HG02763 (cell line): ENCODE data around the gene SLC31A2.
A peak's percentile ranks its signal among the peaks of the same experiment; 100 is the strongest.
"Not testable (repeated sequence)": the region's sequence is repeated elsewhere in the genome, so short reads cannot be mapped to it uniquely, and the experiment has no call there.

Source experiments
- ATAC-seq: cut with Tn5 transposase; IDR thresholded peaks from one replicate; pipeline ENCODE4 v1.9.1; 2021; ENCODE audit warnings: mild to moderate bottlenecking, moderate library complexity; ENCODE audit not compliant: unreplicated experiment

The SLC31A2 gene

GRCh38 chr9:113150670-113151611 is at the start of gene SLC31A2:
TSS of gene SLC31A2 (plus strand) at chr9:113151007. CDS start at chr9:113151075, 68 bp downstream.
- ATAC-seq: peak; percentile 92

GRCh38 chr9:113105345-113105744 is 45.5 kb upstream of the SLC31A2 start:
- ATAC-seq: not testable (repeated sequence)

- peak; percentile 46 for ATAC-seq
These were observed 39.5 kb upstream of the SLC31A2 start for GRCh38 chr9:113111065-113111951.

GRCh38 chr9:113112706-113113510 is 37.9 kb upstream of the SLC31A2 start:
- ATAC-seq: not testable (repeated sequence)

- not testable (repeated sequence) for ATAC-seq
These were observed 32.0 kb upstream of the SLC31A2 start for GRCh38 chr9:113118829-113119228.

- no peak for ATAC-seq
These were observed 25.3 kb upstream of the SLC31A2 start for GRCh38 chr9:113125386-113126035.

GRCh38 chr9:113129466-113129865 is 21.3 kb upstream of the SLC31A2 start:
- no peak for ATAC-seq

- ATAC-seq: no peak
These were observed 20.9 kb upstream of the SLC31A2 start for GRCh38 chr9:113129884-113130283.

GRCh38 chr9:113131689-113132151 is 19.1 kb upstream of the SLC31A2 start:
- no peak for ATAC-seq

- ATAC-seq: no peak
These were observed 13.3 kb upstream of the SLC31A2 start for GRCh38 chr9:113137196-113138168.

GRCh38 chr9:113138760-113139159 is 12.0 kb upstream of the SLC31A2 start:
- no peak for ATAC-seq

GRCh38 chr9:113139225-113139829 is 11.5 kb upstream of the SLC31A2 start:
- ATAC-seq: no peak

- no peak for ATAC-seq
These were observed 10.9 kb upstream of the SLC31A2 start for GRCh38 chr9:113139953-113140352.

- not testable (repeated sequence) for ATAC-seq
These were observed 9.9 kb upstream of the SLC31A2 start for GRCh38 chr9:113140896-113141295.

GRCh38 chr9:113143432-113144227 is 7.2 kb upstream of the SLC31A2 start:
- no peak for ATAC-seq

- ATAC-seq: no peak
These were observed 2.5 kb upstream of the SLC31A2 start for GRCh38 chr9:113148372-113148705.

GRCh38 chr9:113148781-113149510 is 1.9 kb upstream of the SLC31A2 start:
- ATAC-seq: no peak
